COLO668 (cell line): ENCODE measurements around the gene BRSK2.

ENCODE experiments used
- DNase-seq: peaks from one replicate; lab custom pipeline; 2025; ENCODE audit not compliant: unreplicated experiment; lab: John Stamatoyannopoulos, UW

BRSK2 gene

GRCh38 chr11:1496091-1496760 is 106.5 kb downstream of the BRSK2 start:
- DNase-seq: no peak

- no peak for DNase-seq
These were observed 107.0 kb downstream of the BRSK2 start for GRCh38 chr11:1496761-1497095.

- DNase-seq: no peak
These were observed 107.9 kb downstream of the BRSK2 start for GRCh38 chr11:1497600-1497999.

- DNase-seq: no peak
These were observed 108.5 kb downstream of the BRSK2 start for GRCh38 chr11:1498262-1498661.

GRCh38 chr11:1499261-1499890 is 109.6 kb downstream of the BRSK2 start:
- no peak for DNase-seq

GRCh38 chr11:1499899-1500298 is 110.2 kb downstream of the BRSK2 start:
- DNase-seq: no peak

- no peak for DNase-seq
These were observed 111.0 kb downstream of the BRSK2 start for GRCh38 chr11:1500466-1501420.

GRCh38 chr11:1501421-1502167 is 111.9 kb downstream of the BRSK2 start:
- no peak for DNase-seq

- no peak for DNase-seq
These were observed 112.6 kb downstream of the BRSK2 start for GRCh38 chr11:1502168-1502953.

GRCh38 chr11:1502954-1503707 is 113.4 kb downstream of the BRSK2 start:
- DNase-seq: no peak

GRCh38 chr11:1503708-1504104 is 114.0 kb downstream of the BRSK2 start:
- DNase-seq: no peak

- no peak for DNase-seq
These were observed 114.4 kb downstream of the BRSK2 start for GRCh38 chr11:1504138-1504537.

GRCh38 chr11:1504581-1505290 is 115.0 kb downstream of the BRSK2 start:
- no peak for DNase-seq

GRCh38 chr11:1505480-1505879 is 115.7 kb downstream of the BRSK2 start:
- no peak for DNase-seq

GRCh38 chr11:1506981-1507380 is 117.2 kb downstream of the BRSK2 start:
- DNase-seq: no peak

GRCh38 chr11:1507381-1508140 is 117.8 kb downstream of the BRSK2 start:
- DNase-seq: no peak

GRCh38 chr11:1508491-1508891 is 118.8 kb downstream of the BRSK2 start:
- no peak for DNase-seq

GRCh38 chr11:1508986-1509385 is 119.3 kb downstream of the BRSK2 start:
- DNase-seq: no peak
